ENCODE measurements around the gene IFITM10. TPM values are rescaled to one million over a fixed set of nuclear protein-coding genes. Genes with fewer than 3 reads are reported as not detected.

The IFITM10 gene
- total and polyA plus RNA-seq, 9 of the 15 experiments (the other 6 are each of a cell fraction or from before 2014, with no cell fraction given): 0.08 to 0.13 (median 0.09) TPM; not detected in 6

GRCh38 chr11:1772270-1773130 lies 22.1 kb upstream of the IFITM10 start (continued):
- TF ChIP-seq ARID1B (IDR thresholded peaks at IDR 0.05) (peak; percentile 89), ATF4 (CRISPR knock-in tag; IDR thresholded peaks at IDR 0.05) (0 out of 2 replicates have a peak, but pooled peaks have one; percentile 35), NCOA6 (IDR thresholded peaks at IDR 0.05) (no peak), STAT6 (CRISPR knock-in tag; IDR thresholded peaks at IDR 0.05) (no peak), ZNF165 (CRISPR knock-in tag; IDR thresholded peaks at IDR 0.05; ENCODE audit: borderline replicate concordance) (no peak), ZNF354B (CRISPR knock-in tag; IDR thresholded peaks at IDR 0.05) (no peak), CEBPG (CRISPR knock-in tag; IDR thresholded peaks at IDR 0.05) (peak; percentile 39; the same call in 1 of the 2 replicates), CEBPG (tag; conservative IDR thresholded peaks at IDR 0.05 in 1 of 2, IDR thresholded peaks at IDR 0.05 in 1 of 2) (no peak), TCF3 (CRISPR knock-in tag; IDR thresholded peaks at IDR 0.05) (no peak), ATF1 (CRISPR knock-in tag; IDR thresholded peaks at IDR 0.05) (no peak), ATF1 (tag; IDR thresholded peaks at IDR 0.05) (peak; percentile 68), ZNF512 (tag; IDR thresholded peaks at IDR 0.05) (no peak), KAT8 (IDR thresholded peaks at IDR 0.05; ENCODE audit: low read depth) (no peak), CREBBP (IDR thresholded peaks at IDR 0.05; ENCODE audit: low read depth, low read length) (no peak), SREBF1 (IDR thresholded peaks at IDR 0.05; ENCODE audit: borderline replicate concordance, low read depth, low read length) (no peak), EHMT2 (IDR thresholded peaks at IDR 0.05) (no peak), MECOM (CRISPR knock-in tag; IDR thresholded peaks at IDR 0.05) (no peak), RNF2 (IDR thresholded peaks at IDR 0.05) (peak; percentile 53; the same call in 1 of the 2 replicates), CBFB (CRISPR knock-in tag; IDR thresholded peaks at IDR 0.05) (no peak), TCF15 (CRISPR knock-in tag; IDR thresholded peaks at IDR 0.05) (no peak), ZNF212 (CRISPR knock-in tag; IDR thresholded peaks at IDR 0.05) (no peak), ERF (CRISPR knock-in tag; IDR thresholded peaks at IDR 0.05) (no peak), ELK1 (CRISPR knock-in tag; IDR thresholded peaks at IDR 0.05) (no peak), CGGBP1 (CRISPR knock-in tag; IDR thresholded peaks at IDR 0.05) (no peak)

Measured in K562 (cell line).